HCEC 1CT (cell line): ENCODE data around the gene RTCA.
"Not testable (repeated sequence)": the region's sequence is repeated elsewhere in the genome, so short reads cannot be mapped to it uniquely, and the experiment has no call there.

ENCODE experiments used
- DNase-seq: peaks from one replicate; pipeline ENCODE4 v3.0.0-alpha.2; 2017

RTCA gene

DNA sequence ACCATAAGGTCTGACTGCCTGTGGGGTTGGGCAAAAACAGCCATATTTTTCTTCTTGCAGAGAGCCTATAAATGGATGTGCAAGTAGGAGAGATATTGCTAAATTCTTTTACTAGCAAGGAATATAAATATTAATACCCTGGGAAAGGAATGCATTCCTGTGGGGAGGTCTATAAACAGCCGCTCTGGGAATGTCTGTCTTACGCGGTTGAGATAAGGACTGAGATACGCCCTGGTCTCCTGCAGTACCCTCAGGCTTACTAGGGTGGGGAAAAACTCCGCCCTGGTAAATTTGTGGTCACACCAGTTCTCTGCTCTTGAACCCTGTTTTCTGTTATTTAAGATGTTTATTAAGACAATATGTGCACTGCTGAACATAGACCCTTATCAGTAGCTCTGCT is 1.9 kb upstream of the RTCA start:
- not testable (repeated sequence) for DNase-seq

DNA sequence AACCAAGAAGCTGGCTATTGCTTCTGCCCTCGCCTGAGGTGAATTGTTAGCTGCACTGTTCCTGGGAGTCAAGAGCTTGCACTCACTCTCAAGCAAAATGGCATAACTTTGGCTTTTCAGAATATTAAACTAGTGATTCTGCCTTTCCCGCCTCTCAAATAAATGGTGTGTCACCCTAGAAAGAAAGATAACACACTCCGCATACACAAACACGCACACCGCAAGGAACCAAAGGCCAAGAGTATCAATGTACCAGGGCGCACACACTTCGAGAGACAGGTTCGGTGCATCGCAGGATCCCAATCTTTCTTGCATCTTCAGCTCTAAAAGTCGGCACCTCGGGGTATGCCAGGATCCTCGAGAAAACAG is 470 bp upstream of the RTCA start:
- peak; percentile 37 for DNase-seq

GRCh38 chr1:100266741-100267140 is 725 bp downstream of the RTCA start:
- DNase-seq: no peak

GRCh38 chr1:100267284-100267683 is 1.3 kb downstream of the RTCA start:
- no peak for DNase-seq

DNA sequence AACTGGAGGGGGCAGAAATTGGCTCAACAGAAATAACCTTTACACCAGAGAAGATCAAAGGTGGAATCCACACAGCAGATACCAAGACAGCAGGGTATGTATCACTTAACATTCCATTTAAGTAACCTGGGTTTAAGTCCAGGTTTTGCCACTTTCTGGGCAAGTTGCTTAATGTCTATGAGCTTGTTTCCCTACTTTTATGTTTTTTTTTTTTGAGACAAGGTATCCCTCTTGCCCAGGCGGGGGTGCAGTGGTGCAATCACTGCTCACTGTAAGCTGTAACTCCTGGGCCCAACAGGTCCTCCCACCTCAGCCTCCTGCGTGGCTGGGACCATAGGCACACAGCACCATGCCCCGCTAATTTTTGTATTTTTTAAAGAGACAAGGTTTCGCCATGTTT is 2.2 kb downstream of the RTCA start:
- no peak for DNase-seq

DNA sequence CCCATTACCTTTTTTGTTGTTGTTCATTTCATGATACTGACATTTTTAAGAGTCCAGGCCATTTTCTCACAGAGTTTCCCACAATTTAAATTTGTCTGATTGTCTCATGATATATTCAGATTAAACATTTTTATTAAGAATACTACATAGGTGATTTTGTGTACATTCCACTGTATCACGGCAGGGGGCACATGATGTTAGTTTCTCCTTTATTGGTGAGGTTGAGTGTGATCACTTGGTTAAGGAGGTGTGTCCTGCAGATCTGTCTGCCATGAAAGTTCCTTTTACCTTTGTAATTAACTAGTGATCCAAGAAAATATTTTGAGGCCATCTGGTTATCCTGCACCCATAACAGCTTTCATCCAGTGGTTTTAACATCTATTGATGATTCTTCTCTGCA is 11.8 kb downstream of the RTCA start:
- peak; percentile 3 for DNase-seq

DNA sequence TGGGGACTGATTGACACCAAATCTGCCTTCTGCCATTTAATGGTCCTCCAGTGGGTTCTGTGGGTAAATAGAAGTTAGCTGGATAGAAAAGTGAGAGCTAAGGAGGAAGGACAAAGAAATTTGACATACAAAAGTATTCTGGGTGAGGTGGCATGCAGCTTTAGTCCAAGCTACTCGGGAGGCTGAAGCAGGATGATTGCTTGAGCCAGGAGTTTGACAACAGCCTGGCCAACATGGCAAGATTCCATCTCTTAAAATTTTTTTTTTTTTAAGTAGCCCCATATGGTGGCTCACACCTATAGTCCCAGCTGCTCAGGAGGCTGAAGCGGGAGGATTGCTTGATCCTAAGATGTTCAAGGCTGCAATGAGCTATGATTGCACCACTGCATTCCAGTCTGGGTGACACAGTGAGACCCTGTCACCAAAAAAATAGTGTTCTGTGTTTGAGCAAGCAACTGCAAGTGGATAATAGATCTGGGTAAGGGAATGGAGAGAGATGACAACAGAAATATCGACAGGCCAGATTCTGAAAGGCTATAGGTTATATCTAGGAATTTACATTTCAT is 13.4 kb downstream of the RTCA start:
- no peak for DNase-seq

DNA sequence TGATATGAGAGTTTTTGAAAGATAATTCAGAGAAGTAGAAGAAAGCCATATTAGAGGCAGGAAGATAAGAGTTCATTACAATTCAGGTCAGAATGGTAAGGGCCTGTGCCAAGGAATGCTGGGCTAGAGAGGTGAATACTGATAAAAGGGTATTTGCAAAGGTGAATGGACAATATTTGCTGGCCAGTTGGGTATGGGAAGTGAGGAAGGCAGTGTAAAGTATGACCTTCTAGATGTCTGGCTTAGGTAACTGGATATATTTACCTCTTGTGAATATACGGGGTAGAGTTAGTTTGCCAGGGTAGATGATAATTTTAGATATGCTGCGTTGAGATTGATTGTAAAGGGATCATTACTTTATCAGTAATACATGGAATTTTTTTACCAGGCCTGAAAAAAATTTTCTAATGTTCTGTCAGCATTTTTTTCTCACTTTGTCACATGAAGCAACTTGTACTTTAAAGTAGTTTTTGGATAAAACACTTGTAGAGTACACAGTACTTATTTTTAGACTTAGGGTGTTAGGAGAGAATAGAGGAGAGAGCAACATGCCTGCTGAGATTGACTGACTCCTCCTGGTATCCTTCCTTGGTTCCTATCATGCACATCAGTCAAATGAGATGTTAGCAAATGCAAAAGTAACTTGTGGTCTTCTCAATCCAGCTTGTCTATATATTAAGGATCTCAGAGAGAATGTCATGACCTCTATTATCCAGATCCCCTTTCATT is 14.1 kb downstream of the RTCA start:
- DNase-seq: no peak

DNA sequence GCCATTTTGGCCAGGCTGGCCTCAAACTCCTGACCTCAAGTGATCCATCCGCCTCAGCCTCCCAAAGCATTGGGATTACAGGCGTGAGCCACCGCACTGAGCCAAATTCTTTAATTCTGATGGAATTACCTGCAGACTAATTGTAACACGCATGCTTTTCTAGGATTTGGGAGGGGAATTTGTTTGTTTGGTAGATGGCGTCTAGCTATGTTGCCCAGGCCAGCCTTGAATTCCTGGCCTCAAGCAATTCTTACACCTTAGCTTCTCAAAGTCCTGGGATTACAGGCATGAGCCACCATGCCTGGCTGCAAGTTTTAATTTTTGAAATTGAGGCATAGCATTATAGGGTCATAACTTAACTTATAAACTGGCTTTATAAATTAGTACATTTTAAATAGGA is 18.6 kb downstream of the RTCA start:
- no peak for DNase-seq

DNA sequence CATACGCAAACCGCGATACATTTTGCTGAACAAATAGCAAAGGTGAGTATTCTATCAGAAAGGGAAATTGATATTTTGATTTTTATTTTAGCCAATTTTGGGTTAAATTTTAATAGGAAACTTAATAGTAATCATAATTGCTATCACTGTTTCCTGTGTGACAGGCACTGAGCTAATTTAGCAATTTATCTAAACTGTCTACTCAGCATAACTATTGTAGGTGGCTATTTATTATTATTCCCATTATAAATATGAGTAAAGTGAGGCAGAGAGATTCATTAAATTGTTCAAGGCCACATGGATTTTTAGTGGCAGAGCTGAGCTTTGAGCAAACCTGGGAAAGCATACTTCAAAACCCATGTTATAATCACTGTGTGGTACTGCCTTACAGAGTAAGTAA is 21.1 kb downstream of the RTCA start:
- no peak for DNase-seq

- DNase-seq: no peak
Observed at GRCh38 chr1:100290291-100290690, 24.3 kb downstream of the RTCA start.

DNA sequence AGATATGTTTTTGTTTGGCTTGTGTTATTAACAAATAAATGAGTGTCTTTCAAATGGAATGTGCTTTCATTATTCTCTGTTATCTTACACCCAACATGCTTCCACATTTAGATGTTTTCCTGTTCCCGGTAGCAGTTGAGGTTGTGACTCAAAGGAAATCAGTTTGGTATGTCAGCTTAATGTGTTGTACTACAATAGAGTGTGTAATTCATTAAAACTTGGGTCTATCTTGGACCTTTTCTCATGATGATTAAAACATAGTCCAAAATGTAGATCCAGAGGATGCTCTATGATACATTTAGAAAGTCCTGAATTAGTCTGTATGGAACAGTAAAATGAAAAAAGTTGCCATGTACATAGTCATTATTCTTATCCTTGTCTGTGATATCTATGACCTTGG is 26.7 kb downstream of the RTCA start:
- no peak for DNase-seq

GRCh38 chr1:100296140-100296539 is 30.1 kb downstream of the RTCA start:
- DNase-seq: no peak

- not testable (repeated sequence) for DNase-seq
Observed at GRCh38 chr1:100296997-100297396, 31.0 kb downstream of the RTCA start.

DNA sequence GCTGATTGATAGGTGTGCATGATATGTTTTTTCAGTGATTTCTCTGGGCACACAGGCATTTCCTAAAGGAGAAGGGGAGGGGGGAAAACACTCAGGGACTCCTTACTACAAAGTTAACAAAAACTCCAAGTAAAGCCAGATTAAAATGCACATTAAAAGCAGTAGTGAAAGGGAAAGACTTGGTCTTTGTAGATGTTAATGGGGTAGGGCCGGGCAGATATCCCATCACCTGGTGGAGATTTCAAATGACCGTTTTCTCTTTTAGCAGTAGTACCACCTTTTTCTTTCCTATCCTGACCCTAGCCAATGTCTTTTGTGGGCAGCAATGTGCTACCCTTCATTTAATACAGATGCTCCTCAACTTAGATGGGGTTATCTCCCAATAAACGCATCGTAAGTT is 32.5 kb downstream of the RTCA start:
- DNase-seq: no peak

DNA sequence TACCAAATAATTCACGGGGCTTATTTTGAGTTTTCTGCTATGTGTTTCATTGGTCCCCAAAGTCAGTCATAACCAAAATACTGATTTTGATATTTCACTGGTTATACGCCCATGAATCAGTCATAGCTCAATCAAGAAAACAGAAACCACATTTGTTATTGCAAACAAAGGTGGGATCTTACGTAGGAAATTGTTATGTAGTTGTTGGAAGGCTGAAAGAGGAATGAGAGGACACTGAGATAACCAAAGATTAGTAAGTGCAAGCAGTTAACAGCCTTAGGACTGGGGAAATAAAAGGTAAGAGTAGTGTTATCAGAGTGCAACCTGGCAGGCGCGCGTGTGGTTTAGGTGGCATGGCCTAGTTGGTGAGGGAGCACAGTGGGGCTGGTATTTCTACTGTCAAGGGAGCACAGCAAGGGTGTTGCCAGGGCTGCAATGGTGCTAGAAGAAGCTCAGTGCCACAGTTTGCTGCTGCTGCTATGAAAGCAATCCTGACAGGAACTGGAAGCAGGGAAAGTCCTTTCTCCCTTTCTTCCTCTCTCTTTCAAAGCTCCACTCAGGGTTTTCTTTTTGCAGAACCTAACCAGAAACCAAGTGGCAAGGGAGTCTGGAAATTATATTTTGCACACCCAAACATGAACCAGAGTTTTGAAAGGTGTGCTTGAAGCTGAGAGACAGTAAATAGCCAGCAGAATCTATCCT is 33.7 kb downstream of the RTCA start:
- DNase-seq: no peak

DNA sequence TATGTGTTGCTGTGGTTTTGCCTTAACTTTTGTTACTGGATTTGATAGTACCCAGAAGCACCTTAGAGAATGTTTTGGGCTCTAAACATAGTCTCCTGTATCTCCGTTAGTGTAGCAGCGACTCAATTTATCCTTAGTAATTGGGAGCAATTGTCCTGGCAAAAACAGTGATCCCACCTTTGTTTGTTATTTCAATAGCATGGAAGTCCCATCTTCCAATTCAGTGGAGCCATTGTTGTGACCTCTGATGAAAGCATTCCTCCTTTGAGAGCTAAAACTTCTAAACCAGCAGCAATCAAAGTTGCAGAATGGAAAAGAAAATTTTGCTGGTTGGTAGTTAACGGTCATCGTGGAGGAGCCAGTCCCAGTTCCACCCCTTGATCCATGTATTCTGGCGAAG is 34.7 kb downstream of the RTCA start:
- DNase-seq: no peak

GRCh38 chr1:100302739-100303138 is 36.7 kb downstream of the RTCA start:
- DNase-seq: no peak

DNA sequence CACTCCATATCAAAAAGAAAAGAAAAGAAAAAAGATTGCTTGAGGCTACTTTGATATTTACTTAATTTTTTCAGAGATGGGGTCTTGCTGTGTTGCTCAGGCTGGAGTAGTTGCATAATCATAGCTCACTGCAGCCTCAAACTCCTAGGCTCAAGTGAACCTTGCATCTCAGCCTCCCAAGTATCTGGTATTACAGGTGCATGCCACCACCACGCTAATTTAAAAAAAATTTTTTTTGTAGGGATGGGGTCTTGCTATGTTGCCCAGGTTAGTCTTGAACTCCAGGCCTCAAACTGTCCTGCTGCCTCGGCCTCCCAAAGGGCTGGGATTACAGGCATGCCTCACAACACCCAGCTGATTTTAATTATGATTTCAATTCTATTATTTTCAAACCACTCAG is 38.2 kb downstream of the RTCA start:
- no peak for DNase-seq

DNA sequence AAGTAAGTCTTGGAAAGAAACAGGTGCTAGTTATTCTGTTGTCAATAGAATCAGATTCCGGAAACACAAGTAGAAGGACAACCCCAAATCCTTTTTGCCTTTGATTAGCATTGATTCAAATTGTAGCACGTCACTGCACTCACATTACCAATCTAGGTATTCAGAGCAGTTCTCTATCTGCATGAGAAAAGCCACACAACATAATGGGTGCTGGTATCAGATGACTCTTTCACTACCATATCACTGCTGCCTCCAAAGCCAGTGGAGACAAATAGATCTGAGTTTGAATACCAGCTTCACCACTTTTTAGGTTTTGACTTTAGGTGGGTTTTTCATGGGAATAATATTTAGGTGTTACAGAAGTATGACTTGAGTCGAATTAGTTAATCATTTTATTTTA is 38.9 kb downstream of the RTCA start:
- no peak for DNase-seq

DNA sequence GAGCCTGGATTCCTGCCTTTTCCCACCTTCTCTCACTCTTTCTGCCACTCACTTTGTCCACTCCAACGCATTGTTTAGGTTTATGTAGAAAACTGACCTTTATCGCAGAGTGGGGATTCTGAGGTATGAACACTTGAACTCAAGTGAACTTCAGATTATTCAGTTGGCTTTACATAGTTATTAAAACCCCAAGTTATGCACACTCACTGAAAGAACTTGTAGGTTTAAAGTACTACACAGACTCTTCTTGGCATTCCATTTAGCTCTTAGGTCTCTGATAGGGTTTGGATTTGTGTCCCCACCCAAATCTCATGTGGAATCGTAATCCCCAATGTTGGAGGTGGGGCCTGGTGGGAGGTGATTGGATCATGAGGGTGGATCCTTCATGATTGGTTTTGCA is 39.9 kb downstream of the RTCA start:
- no peak for DNase-seq

DNA sequence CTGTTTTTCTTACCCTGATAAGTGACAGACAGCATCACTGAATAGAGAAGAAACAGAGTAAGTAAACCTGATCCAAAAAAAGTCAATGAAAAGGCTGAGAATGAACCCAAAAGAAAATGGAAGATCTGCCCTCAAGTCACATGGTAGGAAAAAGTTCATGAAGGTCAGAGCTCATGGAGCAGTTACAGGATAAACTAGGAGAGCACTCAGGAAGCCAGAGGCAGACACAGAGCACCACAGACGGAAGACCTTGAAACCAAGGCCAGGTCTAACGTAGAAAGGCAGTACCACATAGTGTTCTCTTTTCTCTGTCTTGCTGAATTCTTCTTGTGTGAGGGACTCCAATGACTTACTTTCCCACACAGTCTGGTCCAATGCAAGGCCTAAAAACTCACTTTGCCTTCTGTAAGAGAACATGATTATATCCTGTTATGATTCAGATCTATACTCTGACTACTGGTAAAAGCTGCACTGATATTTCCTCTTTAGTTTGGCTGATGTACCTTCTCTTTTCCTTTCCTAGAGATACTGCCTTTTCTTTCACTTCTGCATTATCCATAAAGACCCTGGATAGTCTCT is 40.8 kb downstream of the RTCA start:
- DNase-seq: no peak

GRCh38 chr1:100308777-100309176 is 42.8 kb downstream of the RTCA start:
- DNase-seq: peak; percentile 73

DNA sequence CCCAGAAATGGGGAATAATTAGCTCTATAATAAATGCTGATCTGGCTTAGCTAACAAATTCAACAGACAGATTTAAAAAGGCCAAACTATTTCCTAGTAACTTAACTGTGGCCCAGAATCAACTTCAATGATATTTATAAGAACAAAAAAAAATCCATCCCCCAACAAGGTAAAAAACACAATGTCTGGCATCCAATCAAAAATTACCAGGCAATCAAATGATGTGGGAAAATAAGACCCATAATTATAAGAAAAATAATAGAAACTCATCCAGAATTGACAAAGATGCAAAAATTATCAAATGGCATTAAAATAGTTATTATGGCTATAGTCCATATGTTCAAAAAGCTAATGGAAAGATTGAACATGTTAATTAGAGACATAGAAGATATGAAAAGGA is 43.8 kb downstream of the RTCA start:
- no peak for DNase-seq
